GM12892 (cell line): ENCODE data around the gene CFAP221.

ENCODE experiments used
- POLR2A ChIP-seq: IDR thresholded peaks from 2 replicates; pipeline ENCODE4 v1.6.1; 2011; ENCODE audit warnings: low read depth, low read length, control low read depth
- POLR2AphosphoS5 ChIP-seq: IDR thresholded peaks from 2 replicates; pipeline ENCODE4 v1.6.1; 2011; ENCODE audit warnings: low read depth, low read length, control low read depth
- TAF1 ChIP-seq: IDR thresholded peaks from 2 replicates; pipeline ENCODE4 v1.6.1; 2011; ENCODE audit warnings: low read depth, mild to moderate bottlenecking, control low read depth, low read length, borderline replicate concordance

- TF ChIP-seq POLR2A: no peak
- no peak for TF ChIP-seq TAF1
- TF ChIP-seq POLR2AphosphoS5: no peak
Observed at GRCh38 chr2:119598596-119599263, 54.5 kb downstream of the CFAP221 start.
